Activated T-helper 9 cell treated with anti-CD3 and anti-CD28 coated beads, Interleukin-2, amount 50 U/mL, for 16 hours (primary cell): Measurements from ENCODE around the gene EFL1.
"Not testable (repeated sequence)": the region's sequence is repeated elsewhere in the genome, so short reads cannot be mapped to it uniquely, and the experiment has no call there.

Experiments
- DNase-seq: peaks from one replicate; pipeline ENCODE4 v3.0.0-alpha.2; 2020; ENCODE audit warnings: low read depth

The EFL1 gene

DNA sequence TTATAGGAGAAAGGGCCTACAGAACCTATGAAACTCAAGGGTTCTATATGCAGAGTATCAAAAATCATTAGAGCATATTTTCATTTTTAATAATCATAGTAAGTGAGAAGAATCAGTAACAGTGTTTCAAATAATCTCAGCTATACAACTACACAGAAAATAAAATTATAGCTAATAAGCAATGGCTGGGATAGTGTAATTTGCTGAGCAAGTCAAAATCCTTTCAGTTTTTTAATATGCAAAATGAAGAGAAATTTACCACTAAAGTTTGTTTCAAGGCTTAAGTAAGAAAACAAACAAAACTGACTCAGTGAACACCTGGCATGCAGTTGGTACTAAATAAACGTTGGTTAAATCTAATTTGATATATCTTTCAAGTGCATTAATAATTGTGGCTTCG lies 66.2 kb downstream of the EFL1 start:
- DNase-seq = no peak

DNA sequence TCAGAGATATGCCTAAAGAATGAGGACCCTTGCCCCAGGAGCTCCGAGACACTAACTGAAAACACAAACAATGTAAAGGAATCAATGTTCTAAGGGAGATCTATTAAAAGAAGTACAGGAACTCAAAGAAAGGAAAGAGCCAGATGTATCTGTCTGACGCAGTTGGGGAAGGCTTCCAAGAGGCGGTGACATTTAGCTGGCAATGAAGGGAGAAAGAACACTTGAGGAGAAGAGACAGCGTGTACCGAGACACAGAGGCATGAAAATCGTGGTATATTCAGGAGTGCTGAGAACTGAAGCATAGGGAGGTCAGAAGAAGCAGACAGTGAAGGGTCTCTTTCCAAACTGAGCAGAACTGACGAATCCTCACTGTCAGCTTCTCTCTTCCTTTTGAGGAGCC lies 66.7 kb downstream of the EFL1 start:
- not testable (repeated sequence) for DNase-seq

DNA sequence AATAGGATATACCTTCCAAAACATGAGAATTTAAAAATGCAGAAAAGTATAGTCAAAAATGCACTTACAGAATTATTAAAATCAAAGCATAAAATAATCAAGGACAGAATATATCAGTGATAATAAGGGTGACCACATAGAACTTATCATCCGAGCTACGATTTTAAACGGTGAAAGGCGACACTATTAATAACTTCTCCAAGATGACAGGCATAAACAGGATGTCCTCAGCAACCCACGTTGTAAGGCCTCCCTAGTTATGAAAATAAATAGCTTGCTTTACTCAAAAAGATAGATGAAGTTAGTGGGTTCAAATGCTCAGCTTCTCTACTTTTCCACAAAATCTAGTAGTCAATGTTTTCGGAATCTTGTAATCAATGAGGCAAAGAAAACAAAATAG lies 68.0 kb downstream of the EFL1 start:
- not testable (repeated sequence) for DNase-seq

DNA sequence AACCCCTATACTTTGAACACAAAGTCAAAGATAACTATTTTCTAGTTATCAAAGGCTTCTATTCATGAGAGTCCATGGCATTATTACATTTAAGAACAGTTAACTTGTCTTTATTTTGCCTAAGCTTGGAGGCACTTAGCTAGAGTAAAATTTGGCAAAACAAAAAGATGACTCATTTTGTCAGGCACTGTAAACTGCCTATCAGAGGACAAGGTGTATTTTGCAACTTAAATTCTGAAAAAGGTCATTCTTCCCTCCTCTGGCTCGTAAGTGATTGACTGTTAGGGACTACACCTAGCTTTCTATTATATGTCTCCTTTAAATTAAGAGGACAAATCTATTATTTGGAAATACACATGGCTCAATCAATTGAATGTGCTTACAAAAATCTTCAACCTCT lies 69.1 kb downstream of the EFL1 start:
- DNase-seq = not testable (repeated sequence)

DNA sequence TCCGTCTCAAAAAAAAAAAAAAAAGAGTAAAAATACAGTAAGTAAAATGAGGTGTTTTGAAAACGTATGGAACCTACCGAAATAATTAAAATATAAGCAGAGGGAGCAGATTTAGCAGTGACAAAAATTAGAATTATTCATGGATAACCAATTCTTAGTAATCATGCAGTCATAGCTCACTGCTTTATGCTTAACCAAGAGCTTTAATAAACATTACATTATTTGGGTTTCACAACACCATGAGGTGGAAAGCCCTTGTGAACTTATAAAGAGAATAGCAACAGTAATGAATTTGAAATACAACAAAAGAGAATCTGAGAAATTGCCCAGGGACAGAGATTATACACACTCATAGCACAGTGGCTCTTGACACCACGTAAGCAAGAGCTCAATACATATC lies 70.1 kb downstream of the EFL1 start:
- not testable (repeated sequence) for DNase-seq

DNA sequence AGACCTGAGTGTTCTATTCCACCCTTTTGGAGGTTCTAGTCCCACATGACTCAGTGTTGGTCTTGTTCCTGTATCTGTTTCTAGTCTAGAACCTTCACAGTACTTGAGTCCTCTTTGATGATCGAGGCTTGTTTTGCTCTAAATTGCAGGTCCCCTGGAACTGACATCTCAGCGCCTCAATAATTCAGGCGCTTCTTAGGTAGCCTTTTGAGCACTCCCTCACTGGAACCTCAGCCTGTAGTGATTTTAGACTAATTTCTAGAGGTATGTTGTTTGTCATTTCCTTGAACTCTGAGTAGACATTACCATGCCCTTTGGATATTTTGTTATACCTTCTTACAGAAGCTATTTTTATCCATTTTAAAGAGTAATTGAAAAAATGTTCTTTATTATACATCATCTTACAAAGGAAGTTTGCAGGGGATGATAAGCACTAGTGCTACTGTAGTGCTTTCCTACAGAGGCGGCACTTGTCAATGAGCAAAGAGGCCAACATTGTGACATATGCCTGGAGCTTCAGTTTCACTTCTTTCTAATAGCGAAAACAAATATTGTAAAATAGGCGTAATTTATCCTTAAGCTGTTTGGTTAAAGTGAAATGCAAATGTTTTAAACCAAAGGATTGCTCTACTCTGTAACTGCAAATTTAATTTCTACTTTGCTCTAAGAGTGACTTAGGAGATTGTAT lies 75.7 kb downstream of the EFL1 start:
- no peak for DNase-seq

DNA sequence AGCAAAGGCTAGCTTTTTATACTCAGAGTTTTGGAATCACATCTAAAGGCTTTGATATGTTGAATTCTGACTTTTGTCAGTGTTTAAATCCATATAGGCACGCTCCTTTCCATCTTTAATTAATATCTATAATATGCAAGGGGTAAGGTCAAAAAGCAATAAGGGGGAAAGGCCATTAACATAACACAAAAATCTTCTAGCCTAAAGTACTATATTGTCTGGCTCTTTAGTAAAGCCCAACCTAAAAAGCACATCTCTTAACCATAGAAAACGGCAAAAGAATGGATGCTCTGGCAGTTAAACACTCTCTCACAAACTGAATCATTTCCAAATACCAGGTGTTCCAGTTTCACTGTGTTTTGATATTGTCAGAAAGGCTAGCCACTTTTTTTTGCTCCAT lies 76.4 kb downstream of the EFL1 start:
- DNase-seq = no peak

DNA sequence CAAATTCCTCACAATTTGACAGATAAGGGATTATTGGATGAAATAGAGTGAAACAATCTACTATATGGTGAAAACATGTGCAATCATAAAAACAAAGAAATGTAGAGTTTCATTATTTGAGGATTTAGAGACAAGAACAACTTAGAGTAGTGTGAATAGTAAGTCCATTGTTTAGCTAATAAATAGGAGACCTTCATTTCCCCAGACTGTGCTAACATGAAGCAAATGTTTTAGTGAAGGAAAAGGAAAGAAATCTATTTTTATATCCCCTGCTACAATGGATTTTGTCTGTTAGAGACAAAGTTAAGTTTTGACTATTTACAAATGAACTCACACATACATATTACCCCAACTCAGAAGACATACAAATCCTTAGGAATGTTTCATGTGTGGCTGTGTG lies 77.8 kb downstream of the EFL1 start:
- DNase-seq = no peak

DNA sequence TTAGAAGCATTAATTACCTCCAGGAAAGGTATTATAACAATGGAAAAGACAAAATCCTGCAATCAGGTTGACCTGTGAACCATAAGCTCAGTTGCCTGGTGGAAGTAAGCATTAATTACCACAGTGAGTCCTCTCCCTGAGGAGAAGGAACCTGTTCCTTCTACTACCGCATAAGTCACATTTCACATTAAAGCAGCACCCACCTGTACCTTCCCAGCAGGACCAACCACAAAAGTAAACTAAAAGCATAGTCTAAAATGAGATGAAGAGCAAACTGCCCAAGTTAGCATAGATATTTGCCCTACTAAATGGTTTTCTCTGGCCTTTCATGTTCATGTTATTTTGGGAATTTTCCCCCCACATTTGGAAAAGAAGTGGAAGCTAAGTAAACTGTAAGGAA lies 78.2 kb downstream of the EFL1 start:
- DNase-seq = no peak

DNA sequence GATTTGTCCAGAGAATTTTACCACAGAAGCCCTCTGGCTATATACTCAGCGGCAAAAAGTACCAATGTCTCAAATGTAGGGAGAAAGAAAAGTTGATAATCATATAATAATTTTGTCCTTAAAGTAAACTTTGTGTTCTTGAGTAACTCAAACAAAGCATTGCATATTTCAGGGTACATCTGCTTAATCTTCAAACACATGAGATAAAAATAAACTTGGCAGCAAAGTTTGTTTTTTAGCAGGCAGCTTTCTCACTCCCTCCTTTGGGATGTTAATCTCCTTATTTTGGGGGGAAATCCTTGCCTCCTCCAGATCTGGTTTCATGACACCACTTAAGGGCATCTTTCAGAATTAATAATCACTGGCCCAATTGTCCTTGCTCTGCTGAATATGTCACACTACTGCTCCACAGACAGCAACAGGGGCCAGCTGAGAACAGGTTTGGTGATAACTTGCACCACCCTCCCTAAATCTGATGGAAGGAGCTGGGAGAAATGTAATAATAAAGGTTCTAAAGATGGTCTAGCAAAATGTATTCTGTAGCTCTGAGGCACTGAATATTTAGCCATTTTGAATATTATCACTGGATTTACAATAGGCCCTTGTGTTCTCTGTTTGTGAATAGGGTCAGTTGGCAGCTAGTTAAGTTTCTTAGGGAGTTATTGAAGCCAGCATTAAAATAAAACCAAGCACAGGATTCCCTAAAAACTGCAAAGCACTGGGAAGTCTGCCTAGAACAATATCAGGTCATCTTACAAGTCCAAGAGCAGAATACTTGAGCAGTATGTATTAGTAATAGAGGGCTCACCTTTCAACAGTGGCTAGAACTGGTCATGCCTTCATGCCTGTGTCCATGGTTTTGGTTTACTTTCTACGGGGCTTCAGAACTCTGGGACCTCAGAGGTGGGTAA lies 79.2 kb downstream of the EFL1 start:
- no peak for DNase-seq

DNA sequence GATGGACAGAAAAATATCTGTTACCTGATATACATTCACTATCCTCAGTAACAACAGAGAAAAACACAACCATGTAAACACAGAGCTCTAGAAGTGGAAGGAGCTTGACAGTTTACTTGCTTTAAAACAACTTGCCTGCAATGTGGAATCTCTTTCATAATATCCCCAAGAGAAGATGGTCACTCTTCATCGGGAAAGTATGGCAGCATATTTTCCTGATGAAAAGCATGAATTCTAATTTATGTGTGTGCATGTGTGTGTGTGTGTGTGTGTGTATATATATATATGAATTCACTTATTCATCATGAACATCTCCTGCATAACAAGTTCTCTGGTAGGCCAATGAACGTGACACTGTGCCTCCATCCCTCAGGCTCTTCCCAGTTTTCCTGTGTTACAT lies 81.2 kb downstream of the EFL1 start:
- no peak for DNase-seq

DNA sequence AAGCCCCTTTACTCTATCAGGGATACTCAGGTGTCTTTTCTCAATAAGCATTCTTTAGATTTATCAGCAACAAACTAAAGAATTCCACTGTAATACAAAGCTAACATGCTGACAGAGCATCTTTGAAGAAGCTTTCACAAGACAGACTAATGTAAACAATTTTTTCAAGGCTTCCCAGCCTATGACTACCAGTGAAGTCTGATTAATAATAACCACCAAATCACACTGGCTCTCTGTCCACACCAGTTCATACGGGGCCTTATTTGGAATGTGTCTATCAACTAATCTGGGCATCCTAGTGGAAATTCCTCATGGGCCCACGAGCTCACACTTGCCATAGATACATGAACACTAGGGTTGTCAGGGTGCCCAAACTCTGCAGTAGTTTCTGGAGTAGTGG lies 84.5 kb downstream of the EFL1 start:
- DNase-seq = no peak

DNA sequence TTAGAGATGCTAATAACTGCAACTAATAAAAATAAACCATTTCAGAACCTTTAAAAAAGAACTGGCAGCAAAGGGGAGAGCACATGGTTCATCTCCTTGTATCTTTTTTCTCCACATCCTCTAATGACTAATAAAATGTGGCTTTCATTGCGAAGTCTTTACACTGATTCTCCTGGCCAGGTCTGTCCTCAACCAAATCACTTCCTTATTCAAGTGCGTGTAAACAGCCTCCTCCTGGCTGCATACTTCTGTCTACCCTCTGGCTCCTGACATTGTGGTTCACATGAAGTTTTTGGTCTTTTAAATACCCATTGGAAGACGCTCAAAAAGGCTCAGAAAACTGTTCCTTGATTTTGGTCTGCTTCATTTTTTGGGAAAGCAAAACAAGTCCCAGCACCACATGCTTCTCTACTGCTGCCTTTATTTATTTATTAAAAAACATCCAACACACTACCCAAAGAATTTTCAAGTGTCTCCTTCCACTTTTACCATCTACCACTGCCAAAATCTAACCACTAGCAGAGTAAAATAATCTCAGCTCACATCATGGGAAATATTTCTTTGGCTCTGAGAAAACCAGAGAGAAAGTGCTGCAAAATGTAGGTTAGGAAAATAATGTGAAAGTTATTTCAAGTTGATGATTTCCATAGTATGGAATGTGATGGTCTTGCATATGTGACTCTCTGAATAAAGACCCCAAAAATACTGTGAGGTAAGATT lies 85.1 kb downstream of the EFL1 start:
- no peak for DNase-seq

DNA sequence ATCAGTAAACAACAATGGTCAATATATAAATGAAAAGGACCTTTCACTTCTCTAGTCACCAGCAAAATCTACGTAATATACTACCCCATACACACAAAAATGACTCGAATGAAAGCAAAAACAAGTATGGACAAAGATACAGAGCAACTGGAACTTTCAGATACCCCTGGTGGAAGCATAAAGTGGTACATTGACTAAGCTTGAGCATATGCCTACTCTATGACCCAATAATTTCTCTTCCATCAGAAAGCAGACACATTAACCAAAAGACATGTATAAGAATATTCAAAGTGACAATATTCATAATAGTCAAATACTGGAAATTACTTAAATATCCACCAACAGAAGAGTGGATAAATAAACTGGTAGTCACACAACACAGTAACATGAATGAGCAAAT lies 86.0 kb downstream of the EFL1 start:
- no peak for DNase-seq

DNA sequence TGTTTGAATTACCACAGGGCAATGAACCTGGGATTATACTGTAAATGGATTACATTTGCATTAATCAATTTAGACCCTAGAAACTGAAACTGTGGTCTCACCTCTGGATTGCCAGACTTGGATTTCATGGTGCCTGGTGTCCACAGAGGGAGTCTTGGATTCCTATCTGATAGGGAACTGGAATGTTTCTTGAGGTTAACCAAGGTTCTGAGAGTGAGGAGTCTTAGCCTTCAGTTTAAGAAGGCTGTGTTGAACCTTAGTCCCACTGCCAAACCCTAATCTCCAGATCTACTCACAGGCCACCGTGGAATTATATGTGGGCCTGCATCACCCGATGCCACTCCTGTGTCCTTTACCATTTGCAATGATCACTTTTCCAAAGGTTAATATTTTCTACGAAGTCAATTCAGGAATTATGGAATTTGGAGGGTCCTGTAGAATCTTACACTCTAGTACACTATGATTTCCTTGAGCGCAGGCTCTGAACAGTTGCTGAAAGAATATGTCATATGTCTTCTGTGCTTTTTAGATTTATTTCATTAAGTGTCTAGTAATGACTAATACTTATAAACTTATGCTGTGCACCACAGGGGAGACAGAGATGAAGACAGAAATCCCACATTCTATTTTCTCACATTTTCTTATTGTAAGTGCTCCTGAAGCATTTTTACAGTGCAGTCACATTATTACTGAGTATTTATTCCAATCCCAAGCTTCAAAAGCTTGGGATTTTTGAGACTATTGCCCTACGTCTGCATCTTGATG lies 87.9 kb downstream of the EFL1 start:
- DNase-seq = no peak

DNA sequence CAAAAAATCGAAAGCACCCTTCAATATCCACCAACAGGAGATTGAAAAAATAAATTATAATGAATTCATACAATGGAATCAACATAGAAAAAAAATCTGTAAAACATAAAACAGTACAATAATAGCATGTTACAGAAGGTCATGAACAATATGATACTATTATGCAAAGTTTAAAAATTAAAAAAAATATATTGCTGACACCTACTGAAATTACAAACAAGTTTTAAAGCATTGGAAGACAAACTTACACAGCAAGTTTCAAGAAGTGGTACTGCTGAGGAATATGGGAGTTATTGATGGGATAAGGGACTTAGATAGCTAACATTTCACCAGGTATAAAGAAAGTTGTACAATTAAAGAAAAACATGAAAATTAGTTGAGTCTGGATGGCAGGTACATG lies 89.4 kb downstream of the EFL1 start:
- DNase-seq = no peak

DNA sequence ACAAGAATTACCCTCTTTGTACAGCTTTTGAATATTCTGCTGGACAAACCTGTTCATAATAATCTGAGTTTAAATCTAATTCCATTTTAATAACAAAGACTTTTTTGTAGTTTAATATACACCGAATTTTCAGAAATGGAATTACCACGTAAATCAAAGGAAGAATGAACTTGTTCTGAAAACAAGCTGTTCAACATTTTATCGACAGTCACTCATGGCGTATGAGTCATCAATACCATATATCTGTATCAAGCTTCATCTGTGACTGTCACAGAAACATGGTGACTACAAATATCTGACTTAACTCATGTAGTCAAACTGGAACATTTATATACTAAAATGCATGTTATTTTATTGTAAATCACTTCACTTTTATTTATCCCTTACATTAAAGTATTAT lies 90.0 kb downstream of the EFL1 start:
- no peak for DNase-seq

DNA sequence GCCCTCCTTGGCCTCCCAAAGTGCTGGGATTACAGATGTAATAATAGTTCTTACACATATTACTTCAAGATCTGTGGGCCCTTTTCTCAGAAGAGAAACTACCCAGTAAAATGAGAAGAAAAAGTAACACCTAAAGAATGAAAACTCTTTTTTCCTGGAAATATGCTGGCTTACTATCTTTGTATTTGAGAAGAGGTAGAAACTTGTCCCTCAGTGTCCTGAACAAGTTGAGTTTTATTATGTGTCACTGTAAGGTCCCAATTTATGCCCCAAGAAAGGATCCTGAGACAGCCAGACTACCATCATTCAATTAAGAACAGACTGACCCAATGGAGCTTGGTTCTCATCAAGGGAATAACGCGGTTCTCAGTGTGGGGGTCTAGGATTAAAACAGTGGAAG lies 93.8 kb downstream of the EFL1 start:
- no peak for DNase-seq

DNA sequence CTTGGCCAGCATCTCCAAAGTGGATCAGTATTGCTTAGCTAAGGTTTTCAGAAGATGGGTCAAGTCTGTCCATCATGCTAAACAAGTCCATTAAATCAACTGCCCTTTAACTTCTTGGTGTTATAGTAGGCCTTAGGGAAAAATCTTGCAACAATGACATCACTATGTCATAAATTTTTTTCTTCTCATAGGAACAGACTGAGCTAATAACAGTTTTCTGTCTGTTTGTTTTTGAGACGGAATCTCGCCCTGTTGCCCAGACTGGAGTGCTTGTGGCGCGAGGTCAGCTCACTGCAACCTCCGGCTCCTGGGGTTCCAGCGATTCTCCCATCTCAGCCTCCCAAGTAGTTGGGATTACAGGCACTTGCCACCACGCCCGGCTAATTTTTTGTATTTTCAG lies 94.2 kb downstream of the EFL1 start:
- DNase-seq = no peak

DNA sequence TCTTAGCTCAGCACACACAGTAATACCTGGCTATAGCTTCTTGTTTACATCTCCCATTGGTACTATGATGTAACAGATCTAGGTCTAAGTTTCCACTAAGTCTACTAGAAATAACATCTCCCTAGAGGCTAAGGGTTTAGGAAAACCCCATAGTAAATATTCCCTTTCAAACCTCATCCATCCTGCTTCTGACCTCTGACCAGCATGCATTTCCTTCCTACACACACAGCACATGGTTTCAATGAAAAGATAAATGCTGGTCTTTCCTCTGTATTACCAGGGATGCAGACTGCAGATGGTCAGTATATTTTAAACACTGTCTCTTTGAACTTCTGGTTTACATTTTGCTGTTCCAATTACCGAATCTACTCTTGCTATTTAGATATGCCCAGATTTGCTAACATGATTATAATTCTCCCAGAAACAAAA lies 96.6 kb downstream of the EFL1 start:
- no peak for DNase-seq

DNA sequence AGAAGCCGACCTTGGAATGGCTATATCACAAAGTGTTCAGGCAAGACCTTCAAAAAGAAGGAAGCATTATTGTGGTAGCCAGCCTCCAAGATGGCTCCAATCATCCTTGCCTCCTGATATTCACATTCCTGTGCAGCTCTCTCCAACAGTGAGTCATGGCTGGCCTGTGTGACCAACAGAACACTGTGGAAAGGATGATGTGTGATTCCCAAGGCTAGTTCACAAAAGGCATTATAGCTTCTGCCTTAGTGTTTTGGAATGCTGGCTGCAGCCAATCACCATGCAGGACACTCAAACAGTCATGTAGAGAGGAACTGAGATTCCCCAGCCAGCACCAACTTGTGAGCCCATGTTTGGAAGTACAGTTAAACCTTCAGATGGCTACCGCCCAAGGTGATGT lies 102.6 kb downstream of the EFL1 start:
- no peak for DNase-seq

DNA sequence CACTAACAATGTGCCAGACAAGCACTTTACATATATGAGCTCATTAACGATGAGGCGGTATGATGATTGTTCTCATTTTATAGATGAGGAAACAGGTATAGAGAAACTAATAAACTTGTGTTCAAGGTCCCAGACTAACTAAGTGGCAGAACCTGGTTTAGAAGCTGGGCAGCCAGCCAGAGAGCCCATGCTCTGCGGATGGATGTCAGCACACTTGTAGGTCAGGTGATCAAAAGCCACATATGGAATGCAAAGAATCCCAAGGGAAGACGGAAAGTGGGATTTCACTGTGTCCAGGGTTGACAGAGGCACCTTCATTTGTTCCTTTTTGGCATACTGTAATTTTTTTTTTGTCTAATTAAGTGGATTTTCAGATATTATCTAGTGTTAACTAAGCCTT lies 103.7 kb downstream of the EFL1 start:
- DNase-seq = no peak
